ENCODE measurements around the gene LHFPL6.

The LHFPL6 gene

GRCh38 chr13:39419068-39419467, 183.9 kb downstream of the LHFPL6 start:
- TF ChIP-seq CREB1 (IDR thresholded peaks at IDR 0.05; ENCODE audit: low read depth) (no peak), MAX (IDR thresholded peaks at IDR 0.05) (no peak), TCF12 (IDR thresholded peaks at IDR 0.05; ENCODE audit: low read depth) (no peak), EP300 (IDR thresholded peaks at IDR 0.05; ENCODE audit: borderline replicate concordance) (no peak), CEBPB (IDR thresholded peaks at IDR 0.05) (no peak), NFIC (IDR thresholded peaks at IDR 0.05) (no peak), YY1 (IDR thresholded peaks at IDR 0.05; ENCODE audit: low read depth) (no peak), TEAD4 (IDR thresholded peaks at IDR 0.05) (no peak), ZBTB7A (IDR thresholded peaks at IDR 0.05; ENCODE audit: low read depth) (no peak), USF1 (IDR thresholded peaks at IDR 0.05) (no peak), FOXM1 (IDR thresholded peaks at IDR 0.05; ENCODE audit: borderline replicate concordance, low read depth) (no peak), RAD21 (IDR thresholded peaks at IDR 0.05; ENCODE audit: low read depth) (no peak), EGR1 (IDR thresholded peaks at IDR 0.05) (no peak), TAF1 (IDR thresholded peaks at IDR 0.05; ENCODE audit: low read depth) (no peak)
- TF ChIP-seq, protein P1, sequence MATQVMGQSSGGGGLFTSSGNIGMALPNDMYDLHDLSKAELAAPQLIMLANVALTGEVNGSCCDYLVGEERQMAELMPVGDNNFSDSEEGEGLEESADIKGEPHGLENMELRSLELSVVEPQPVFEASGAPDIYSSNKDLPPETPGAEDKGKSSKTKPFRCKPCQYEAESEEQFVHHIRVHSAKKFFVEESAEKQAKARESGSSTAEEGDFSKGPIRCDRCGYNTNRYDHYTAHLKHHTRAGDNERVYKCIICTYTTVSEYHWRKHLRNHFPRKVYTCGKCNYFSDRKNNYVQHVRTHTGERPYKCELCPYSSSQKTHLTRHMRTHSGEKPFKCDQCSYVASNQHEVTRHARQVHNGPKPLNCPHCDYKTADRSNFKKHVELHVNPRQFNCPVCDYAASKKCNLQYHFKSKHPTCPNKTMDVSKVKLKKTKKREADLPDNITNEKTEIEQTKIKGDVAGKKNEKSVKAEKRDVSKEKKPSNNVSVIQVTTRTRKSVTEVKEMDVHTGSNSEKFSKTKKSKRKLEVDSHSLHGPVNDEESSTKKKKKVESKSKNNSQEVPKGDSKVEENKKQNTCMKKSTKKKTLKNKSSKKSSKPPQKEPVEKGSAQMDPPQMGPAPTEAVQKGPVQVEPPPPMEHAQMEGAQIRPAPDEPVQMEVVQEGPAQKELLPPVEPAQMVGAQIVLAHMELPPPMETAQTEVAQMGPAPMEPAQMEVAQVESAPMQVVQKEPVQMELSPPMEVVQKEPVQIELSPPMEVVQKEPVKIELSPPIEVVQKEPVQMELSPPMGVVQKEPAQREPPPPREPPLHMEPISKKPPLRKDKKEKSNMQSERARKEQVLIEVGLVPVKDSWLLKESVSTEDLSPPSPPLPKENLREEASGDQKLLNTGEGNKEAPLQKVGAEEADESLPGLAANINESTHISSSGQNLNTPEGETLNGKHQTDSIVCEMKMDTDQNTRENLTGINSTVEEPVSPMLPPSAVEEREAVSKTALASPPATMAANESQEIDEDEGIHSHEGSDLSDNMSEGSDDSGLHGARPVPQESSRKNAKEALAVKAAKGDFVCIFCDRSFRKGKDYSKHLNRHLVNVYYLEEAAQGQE (IDR thresholded peaks at IDR 0.05; ENCODE audit: low read depth), result no peak

DNA sequence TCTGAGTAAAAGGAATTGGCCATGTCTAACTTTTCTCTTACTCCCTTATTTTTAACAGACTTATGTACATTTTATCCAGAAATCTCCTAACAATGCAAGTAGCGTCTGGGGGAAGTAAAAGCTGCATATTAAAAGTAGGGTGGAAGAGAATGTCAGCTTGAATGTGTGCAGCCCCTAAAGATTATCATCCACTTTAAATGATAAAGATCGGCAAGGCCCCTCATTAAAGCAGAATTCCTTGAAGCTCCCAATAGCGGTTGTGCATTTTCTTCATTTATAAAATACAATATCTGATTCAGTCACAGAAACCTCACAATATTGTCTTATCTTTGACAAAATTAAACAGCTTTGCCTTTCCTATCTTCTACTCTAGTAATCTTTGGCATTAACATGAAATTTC, 184.6 kb downstream of the LHFPL6 start:
- no peak for TF ChIP-seq USF1 (IDR thresholded peaks at IDR 0.05)
- TF ChIP-seq CREB1 (IDR thresholded peaks at IDR 0.05; ENCODE audit: low read depth), result no peak
- no peak for TF ChIP-seq EP300 (IDR thresholded peaks at IDR 0.05; ENCODE audit: borderline replicate concordance)
- TF ChIP-seq TCF12 (IDR thresholded peaks at IDR 0.05; ENCODE audit: low read depth), result no peak
- TF ChIP-seq, protein P1 (IDR thresholded peaks at IDR 0.05; ENCODE audit: low read depth), result no peak
- TF ChIP-seq RAD21 (IDR thresholded peaks at IDR 0.05; ENCODE audit: low read depth), result no peak
- no peak for TF ChIP-seq ZBTB7A (IDR thresholded peaks at IDR 0.05; ENCODE audit: low read depth)
- TF ChIP-seq TAF1 (IDR thresholded peaks at IDR 0.05; ENCODE audit: low read depth), result no peak

DNA sequence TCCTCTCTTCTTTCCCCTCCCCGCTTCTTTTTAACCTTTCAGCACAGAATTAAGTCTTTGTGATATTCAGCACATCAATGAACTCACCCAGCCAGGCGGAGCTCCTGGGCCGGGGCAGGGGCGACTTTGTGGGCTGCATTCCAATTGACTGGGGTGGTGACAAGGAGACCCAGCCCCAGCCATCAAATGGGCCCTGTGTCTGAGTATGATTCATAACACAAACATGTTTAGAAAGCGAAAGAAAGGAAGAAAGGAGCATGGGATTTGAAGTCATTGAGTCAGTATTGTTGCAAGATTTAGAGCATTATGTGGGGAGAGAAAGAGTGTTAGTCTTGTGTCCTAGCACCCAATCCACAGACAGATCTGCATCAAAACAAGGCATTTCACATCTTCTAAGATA, 185.3 kb downstream of the LHFPL6 start:
- TF ChIP-seq YY1 (IDR thresholded peaks at IDR 0.05; ENCODE audit: low read depth), result no peak
- no peak for TF ChIP-seq NFIC (IDR thresholded peaks at IDR 0.05)
- TF ChIP-seq MAX (IDR thresholded peaks at IDR 0.05), result no peak
- TF ChIP-seq CEBPB (IDR thresholded peaks at IDR 0.05), result no peak
- TF ChIP-seq FOXM1 (IDR thresholded peaks at IDR 0.05; ENCODE audit: borderline replicate concordance, low read depth), result no peak
- TF ChIP-seq USF1 (IDR thresholded peaks at IDR 0.05), result no peak
- TF ChIP-seq EP300 (IDR thresholded peaks at IDR 0.05; ENCODE audit: borderline replicate concordance), result no peak
- TF ChIP-seq TCF12 (IDR thresholded peaks at IDR 0.05; ENCODE audit: low read depth), result no peak
- TF ChIP-seq, protein P1 (IDR thresholded peaks at IDR 0.05; ENCODE audit: low read depth), result no peak
- TF ChIP-seq RAD21 (IDR thresholded peaks at IDR 0.05; ENCODE audit: low read depth), result no peak
- no peak for TF ChIP-seq CREB1 (IDR thresholded peaks at IDR 0.05; ENCODE audit: low read depth)
- TF ChIP-seq EGR1 (IDR thresholded peaks at IDR 0.05), result no peak
- no peak for TF ChIP-seq TAF1 (IDR thresholded peaks at IDR 0.05; ENCODE audit: low read depth)
- no peak for TF ChIP-seq TEAD4 (IDR thresholded peaks at IDR 0.05)
- no peak for TF ChIP-seq ZBTB7A (IDR thresholded peaks at IDR 0.05; ENCODE audit: low read depth)

DNA sequence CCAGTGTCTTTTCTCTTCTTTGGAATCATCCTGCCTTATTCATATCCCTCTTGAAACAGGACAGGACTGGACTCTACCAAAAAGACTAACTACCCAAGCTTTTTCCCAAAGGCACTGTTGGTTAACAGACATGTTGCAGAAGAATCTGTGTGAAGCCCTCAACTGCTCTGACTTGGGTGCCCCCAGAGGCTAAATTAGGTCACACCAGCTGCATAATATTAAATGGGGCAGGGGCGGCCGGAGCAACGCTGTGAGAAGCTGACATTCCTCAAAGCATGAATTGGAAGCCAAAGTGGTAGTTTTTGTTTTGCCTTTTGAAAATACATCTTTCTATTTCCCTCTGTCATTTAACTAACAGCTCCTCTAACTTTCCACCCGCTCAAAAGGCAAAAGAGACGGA, 185.9 kb downstream of the LHFPL6 start:
- TF ChIP-seq, protein P1 (IDR thresholded peaks at IDR 0.05; ENCODE audit: low read depth), result no peak
- TF ChIP-seq RAD21 (IDR thresholded peaks at IDR 0.05; ENCODE audit: low read depth) (peak; percentile 26; the same call in 1 of the 2 replicates), CREB1 (IDR thresholded peaks at IDR 0.05; ENCODE audit: low read depth) (no peak)
